HEK293 (cell line): ENCODE data around the gene CACNG7.
A peak's percentile ranks its signal among the peaks of the same experiment; 100 is the strongest.

Experiments
- CTCF ChIA-PET: fragments of 350-600 bp; formaldehyde crosslinking; extraction: SDS; loops from one replicate; lab custom pipeline; 2021; ENCODE audit warnings: antibody characterized with exemption; lab: Yijun Ruan, JAX
- POLR2A ChIA-PET: fragments of 300-600 bp; formaldehyde crosslinking; extraction: SDS; loops from one replicate; lab custom pipeline; 2020; ENCODE audit warnings: antibody characterized with exemption, inconsistent platforms; lab: Yijun Ruan, JAX
- H3K27ac ChIP-seq: fragments of 200-500 bp; sonication (Bioruptor generic); 2 replicates; pipeline ENCODE4 v1.5.1; 2014; ENCODE audit warnings: low read depth, low read length, control low read depth, inconsistent platforms; ENCODE audit errors: extremely low read depth
- H3K36me3 ChIP-seq, 2 experiments: fragments of 200-500 bp in 1 of 2; sonication (Bioruptor generic) in 1 of 2; 1 replicate in 1 of 2; 2 replicates in 1 of 2; pipeline ENCODE4 v1.5.1; 2014 to 2017; ENCODE audit warnings: inconsistent platforms in 2 of 2, low read length in 2 of 2; ENCODE audit not compliant: control insufficient read depth in 2 of 2, insufficient read depth in 1 of 2
- H3K4me1 ChIP-seq: fragments of 200-500 bp; sonication (Bioruptor generic); 2 replicates; pipeline ENCODE4 v1.5.1; 2014; ENCODE audit warnings: mild to moderate bottlenecking, low read length, inconsistent platforms; ENCODE audit not compliant: control insufficient read depth, insufficient read depth
- H3K4me3 ChIP-seq: 2 replicates; pipeline ENCODE4 v1.5.1; 2011; ENCODE audit warnings: low read depth, mild to moderate bottlenecking, control low read depth, low read length, moderate library complexity
- H3K9me3 ChIP-seq: fragments of 200-500 bp; sonication (Bioruptor generic); 2 replicates; pipeline ENCODE4 v1.5.1; 2014; ENCODE audit warnings: low read depth, low read length, inconsistent platforms; ENCODE audit not compliant: control insufficient read depth, insufficient read depth
- GFI1B ChIP-seq: fragments of 450-650 bp; formaldehyde crosslinking; IDR thresholded peaks from 2 replicates; pipeline ENCODE4 v1.5.1; 2016; ENCODE audit warnings: missing biosample characterization, missing genetic modification characterization
- GLI4 ChIP-seq: fragments of 450-650 bp; formaldehyde crosslinking; IDR thresholded peaks from 2 replicates; pipeline ENCODE4 v1.5.1; 2016; ENCODE audit warnings: missing biosample characterization, missing genetic modification characterization
- HOXD13 ChIP-seq: sonication (generic); formaldehyde crosslinking; IDR thresholded peaks from 2 replicates; pipeline ENCODE4 v1.8.0; 2022; ENCODE audit warnings: missing genetic modification reagents, borderline replicate concordance
- KLF1 ChIP-seq: fragments of 450-650 bp; formaldehyde crosslinking; IDR thresholded peaks from 2 replicates; pipeline ENCODE4 v1.5.1; 2016; ENCODE audit warnings: missing biosample characterization, missing genetic modification characterization
- KLF8 ChIP-seq: fragments of 450-650 bp; formaldehyde crosslinking; IDR thresholded peaks from 2 replicates; pipeline ENCODE4 v1.5.1; 2016; ENCODE audit warnings: missing biosample characterization, missing genetic modification characterization
- SCRT2 ChIP-seq: fragments of 450-650 bp; formaldehyde crosslinking; IDR thresholded peaks from 2 replicates; pipeline ENCODE4 v1.5.1; 2016; ENCODE audit warnings: missing biosample characterization, missing genetic modification characterization
- SP7 ChIP-seq: fragments of 450-650 bp; formaldehyde crosslinking; IDR thresholded peaks from 2 replicates; pipeline ENCODE4 v1.5.1; 2016; ENCODE audit warnings: missing biosample characterization, missing genetic modification characterization
- ZBTB17 ChIP-seq: fragments of 450-650 bp; formaldehyde crosslinking; IDR thresholded peaks from 2 replicates; pipeline ENCODE4 v1.5.1; 2016; ENCODE audit warnings: missing biosample characterization, missing genetic modification characterization
- ZFP3 ChIP-seq: fragments of 450-650 bp; formaldehyde crosslinking; IDR thresholded peaks from 2 replicates; pipeline ENCODE4 v1.5.1; 2016; ENCODE audit warnings: low read depth, missing biosample characterization, missing genetic modification characterization
- ZNF138 ChIP-seq: fragments of 450-650 bp; formaldehyde crosslinking; IDR thresholded peaks from 2 replicates; pipeline ENCODE4 v1.5.1; 2016; ENCODE audit warnings: missing biosample characterization, missing genetic modification characterization, borderline replicate concordance
- ZNF157 ChIP-seq: fragments of 450-650 bp; formaldehyde crosslinking; IDR thresholded peaks from 2 replicates; pipeline ENCODE4 v1.5.1; 2016; ENCODE audit warnings: missing biosample characterization, missing genetic modification characterization
- ZNF16 ChIP-seq: fragments of 450-650 bp; formaldehyde crosslinking; IDR thresholded peaks from 2 replicates; pipeline ENCODE4 v1.5.1; 2016; ENCODE audit warnings: low read depth, missing biosample characterization, missing genetic modification characterization
- ZNF184 ChIP-seq: fragments of 450-650 bp; IDR thresholded peaks from 2 replicates; pipeline ENCODE4 v1.5.1; 2018; ENCODE audit warnings: missing biosample characterization, mild to moderate bottlenecking, missing genetic modification characterization
- ZNF211 ChIP-seq: fragments of 450-650 bp; formaldehyde crosslinking; IDR thresholded peaks from 2 replicates; pipeline ENCODE4 v1.5.1; 2016; ENCODE audit warnings: low read depth, missing biosample characterization, missing genetic modification characterization
- ZNF37A ChIP-seq: fragments of 450-650 bp; IDR thresholded peaks from 2 replicates; pipeline ENCODE4 v1.5.1; 2018; ENCODE audit warnings: missing biosample characterization, missing genetic modification characterization
- ZNF433 ChIP-seq: fragments of 450-650 bp; formaldehyde crosslinking; IDR thresholded peaks from 2 replicates; pipeline ENCODE4 v1.5.1; 2016; ENCODE audit warnings: missing biosample characterization, missing genetic modification characterization, low read depth
- ZNF785 ChIP-seq: fragments of 450-650 bp; formaldehyde crosslinking; IDR thresholded peaks from 2 replicates; pipeline ENCODE4 v1.5.1; 2016; ENCODE audit warnings: missing biosample characterization, missing genetic modification characterization
- ZNF837 ChIP-seq: fragments of 450-650 bp; formaldehyde crosslinking; IDR thresholded peaks from 2 replicates; pipeline ENCODE4 v1.5.1; 2016; ENCODE audit warnings: missing biosample characterization, missing genetic modification characterization
- TF ChIP-seq, protein P1 (sequence below): fragments of 450-650 bp; formaldehyde crosslinking; IDR thresholded peaks from 2 replicates; pipeline ENCODE4 v1.5.1; 2016; ENCODE audit warnings: missing biosample characterization, missing genetic modification characterization
- TF ChIP-seq, protein P2 (sequence below): fragments of 450-650 bp; formaldehyde crosslinking; IDR thresholded peaks from 2 replicates; pipeline ENCODE4 v1.5.1; 2016; ENCODE audit warnings: missing biosample characterization, missing genetic modification characterization
- TF ChIP-seq, protein P3 (sequence below): fragments of 450-650 bp; formaldehyde crosslinking; IDR thresholded peaks from 2 replicates; pipeline ENCODE4 v1.5.1; 2016; ENCODE audit warnings: missing biosample characterization, missing genetic modification characterization
- TF ChIP-seq, protein P4 (sequence below): fragments of 450-650 bp; formaldehyde crosslinking; IDR thresholded peaks from 2 replicates; pipeline ENCODE4 v1.5.1; 2016; ENCODE audit warnings: missing biosample characterization, missing genetic modification characterization

CACNG7 gene

DNA sequence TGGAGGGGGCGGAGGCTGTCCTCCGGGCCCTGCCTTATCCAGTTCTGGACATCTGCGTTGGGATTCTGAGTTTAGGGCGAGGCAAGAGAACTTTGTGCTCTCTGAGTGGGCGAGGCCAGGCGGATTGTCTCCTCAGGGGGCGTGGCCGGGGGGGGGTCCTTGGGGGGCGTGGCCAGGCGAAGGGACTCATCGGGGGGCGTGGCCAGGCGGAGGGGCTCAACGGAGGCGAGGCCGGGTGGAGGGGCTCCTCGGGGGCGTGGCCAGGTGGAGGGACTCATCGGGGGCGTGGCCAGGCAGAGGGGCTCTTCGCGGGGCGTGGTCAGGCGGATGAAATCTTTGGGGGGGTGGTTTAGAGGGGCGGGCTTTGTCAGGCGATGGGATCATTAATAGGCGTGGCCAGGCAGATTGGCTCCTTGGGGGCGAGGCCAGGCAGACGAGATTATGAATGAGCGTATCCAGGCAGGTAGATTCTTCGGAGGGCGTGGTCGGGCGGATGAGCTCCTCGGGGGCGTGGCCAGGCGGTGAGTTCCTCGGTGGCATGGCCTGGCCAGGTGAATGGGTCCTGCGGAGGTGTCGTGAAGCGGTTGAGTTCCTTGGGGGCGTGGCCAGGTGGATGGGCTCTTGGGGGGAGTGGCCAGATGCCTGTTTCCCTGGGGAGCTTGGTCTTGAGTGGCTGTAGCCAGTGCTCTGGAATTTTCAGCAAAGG is 10.3 kb upstream of the CACNG7 start (continued):
- TF ChIP-seq ZNF16 (tag by site-specific recombination) (no peak), ZNF211 (tag by site-specific recombination) (no peak), ZBTB17 (tag by site-specific recombination) (0 out of 2 replicates have a peak, but pooled peaks have one; percentile 6), ZNF433 (tag by site-specific recombination) (no peak), KLF8 (peak; percentile 71; the same call in 1 of the 2 replicates), ZNF184 (no peak), ZFP3 (tag by site-specific recombination) (no peak), SP7 (tag by site-specific recombination) (no peak), KLF1 (tag by site-specific recombination) (peak; percentile 82)
- TF ChIP-seq, protein P1, sequence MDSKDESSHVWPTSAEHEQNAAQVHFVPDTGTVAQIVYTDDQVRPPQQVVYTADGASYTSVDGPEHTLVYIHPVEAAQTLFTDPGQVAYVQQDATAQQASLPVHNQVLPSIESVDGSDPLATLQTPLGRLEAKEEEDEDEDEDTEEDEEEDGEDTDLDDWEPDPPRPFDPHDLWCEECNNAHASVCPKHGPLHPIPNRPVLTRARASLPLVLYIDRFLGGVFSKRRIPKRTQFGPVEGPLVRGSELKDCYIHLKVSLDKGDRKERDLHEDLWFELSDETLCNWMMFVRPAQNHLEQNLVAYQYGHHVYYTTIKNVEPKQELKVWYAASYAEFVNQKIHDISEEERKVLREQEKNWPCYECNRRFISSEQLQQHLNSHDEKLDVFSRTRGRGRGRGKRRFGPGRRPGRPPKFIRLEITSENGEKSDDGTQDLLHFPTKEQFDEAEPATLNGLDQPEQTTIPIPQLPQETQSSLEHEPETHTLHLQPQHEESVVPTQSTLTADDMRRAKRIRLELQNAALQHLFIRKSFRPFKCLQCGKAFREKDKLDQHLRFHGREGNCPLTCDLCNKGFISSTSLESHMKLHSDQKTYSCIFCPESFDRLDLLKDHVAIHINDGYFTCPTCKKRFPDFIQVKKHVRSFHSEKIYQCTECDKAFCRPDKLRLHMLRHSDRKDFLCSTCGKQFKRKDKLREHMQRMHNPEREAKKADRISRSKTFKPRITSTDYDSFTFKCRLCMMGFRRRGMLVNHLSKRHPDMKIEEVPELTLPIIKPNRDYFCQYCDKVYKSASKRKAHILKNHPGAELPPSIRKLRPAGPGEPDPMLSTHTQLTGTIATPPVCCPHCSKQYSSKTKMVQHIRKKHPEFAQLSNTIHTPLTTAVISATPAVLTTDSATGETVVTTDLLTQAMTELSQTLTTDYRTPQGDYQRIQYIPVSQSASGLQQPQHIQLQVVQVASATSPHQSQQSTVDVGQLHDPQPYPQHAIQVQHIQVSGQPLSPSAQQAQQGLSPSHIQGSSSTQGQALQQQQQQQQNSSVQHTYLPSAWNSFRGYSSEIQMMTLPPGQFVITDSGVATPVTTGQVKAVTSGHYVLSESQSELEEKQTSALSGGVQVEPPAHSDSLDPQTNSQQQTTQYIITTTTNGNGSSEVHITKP (tag by site-specific recombination), result peak; percentile 47; the same call in 1 of the 2 replicates
- TF ChIP-seq, protein P2, sequence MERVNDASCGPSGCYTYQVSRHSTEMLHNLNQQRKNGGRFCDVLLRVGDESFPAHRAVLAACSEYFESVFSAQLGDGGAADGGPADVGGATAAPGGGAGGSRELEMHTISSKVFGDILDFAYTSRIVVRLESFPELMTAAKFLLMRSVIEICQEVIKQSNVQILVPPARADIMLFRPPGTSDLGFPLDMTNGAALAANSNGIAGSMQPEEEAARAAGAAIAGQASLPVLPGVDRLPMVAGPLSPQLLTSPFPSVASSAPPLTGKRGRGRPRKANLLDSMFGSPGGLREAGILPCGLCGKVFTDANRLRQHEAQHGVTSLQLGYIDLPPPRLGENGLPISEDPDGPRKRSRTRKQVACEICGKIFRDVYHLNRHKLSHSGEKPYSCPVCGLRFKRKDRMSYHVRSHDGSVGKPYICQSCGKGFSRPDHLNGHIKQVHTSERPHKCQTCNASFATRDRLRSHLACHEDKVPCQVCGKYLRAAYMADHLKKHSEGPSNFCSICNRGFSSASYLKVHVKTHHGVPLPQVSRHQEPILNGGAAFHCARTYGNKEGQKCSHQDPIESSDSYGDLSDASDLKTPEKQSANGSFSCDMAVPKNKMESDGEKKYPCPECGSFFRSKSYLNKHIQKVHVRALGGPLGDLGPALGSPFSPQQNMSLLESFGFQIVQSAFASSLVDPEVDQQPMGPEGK (tag by site-specific recombination), result 0 out of 2 replicates have a peak, but pooled peaks have one; percentile 37
- TF ChIP-seq, protein P3, sequence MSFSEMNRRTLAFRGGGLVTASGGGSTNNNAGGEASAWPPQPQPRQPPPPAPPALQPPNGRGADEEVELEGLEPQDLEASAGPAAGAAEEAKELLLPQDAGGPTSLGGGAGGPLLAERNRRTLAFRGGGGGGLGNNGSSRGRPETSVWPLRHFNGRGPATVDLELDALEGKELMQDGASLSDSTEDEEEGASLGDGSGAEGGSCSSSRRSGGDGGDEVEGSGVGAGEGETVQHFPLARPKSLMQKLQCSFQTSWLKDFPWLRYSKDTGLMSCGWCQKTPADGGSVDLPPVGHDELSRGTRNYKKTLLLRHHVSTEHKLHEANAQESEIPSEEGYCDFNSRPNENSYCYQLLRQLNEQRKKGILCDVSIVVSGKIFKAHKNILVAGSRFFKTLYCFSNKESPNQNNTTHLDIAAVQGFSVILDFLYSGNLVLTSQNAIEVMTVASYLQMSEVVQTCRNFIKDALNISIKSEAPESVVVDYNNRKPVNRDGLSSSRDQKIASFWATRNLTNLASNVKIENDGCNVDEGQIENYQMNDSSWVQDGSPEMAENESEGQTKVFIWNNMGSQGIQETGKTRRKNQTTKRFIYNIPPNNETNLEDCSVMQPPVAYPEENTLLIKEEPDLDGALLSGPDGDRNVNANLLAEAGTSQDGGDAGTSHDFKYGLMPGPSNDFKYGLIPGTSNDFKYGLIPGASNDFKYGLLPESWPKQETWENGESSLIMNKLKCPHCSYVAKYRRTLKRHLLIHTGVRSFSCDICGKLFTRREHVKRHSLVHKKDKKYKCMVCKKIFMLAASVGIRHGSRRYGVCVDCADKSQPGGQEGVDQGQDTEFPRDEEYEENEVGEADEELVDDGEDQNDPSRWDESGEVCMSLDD (tag by site-specific recombination), result no peak

DNA sequence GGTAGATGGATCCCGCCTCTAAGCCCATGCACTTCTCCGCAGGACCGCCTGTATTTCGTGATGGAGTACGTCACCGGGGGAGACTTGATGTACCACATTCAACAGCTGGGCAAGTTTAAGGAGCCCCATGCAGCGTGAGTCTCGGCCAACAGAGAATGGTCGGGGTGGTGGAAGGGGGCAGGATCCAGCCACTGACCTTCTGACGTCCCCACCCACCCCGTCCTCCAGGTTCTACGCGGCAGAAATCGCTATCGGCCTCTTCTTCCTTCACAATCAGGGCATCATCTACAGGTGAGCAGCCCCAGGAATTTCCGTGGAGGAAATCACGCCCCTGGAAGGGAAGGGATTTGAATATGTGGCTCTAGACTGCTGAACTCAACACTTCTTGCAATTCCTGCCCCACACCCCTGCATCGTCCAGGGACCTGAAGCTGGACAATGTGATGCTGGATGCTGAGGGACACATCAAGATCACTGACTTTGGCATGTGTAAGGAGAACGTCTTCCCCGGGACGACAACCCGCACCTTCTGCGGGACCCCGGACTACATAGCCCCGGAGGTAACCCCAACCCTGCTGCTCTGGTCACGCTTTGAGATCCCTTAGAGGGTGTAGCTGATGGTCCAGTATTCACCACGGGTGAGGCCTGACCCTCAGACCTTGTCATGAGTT is 8.8 kb upstream of the CACNG7 start:
- Histone ChIP-seq H3K9me3 (no peaks in the 10 kb centered on the region), H3K27ac (no peak overlapping the region), H3K4me1 (no peaks in the 10 kb centered on the region), H3K36me3 (no peaks in the 10 kb centered on the region)
- POLR2A ChIA-PET, result no interaction called here
- TF ChIP-seq ZNF157 (tag by site-specific recombination) (no peak), SCRT2 (no peak), GFI1B (no peak), ZNF785 (tag by site-specific recombination) (no peak), ZNF138 (tag by site-specific recombination) (no peak), SP7 (tag by site-specific recombination) (no peak), ZNF37A (no peak), ZNF837 (tag by site-specific recombination) (no peak), HOXD13 (CRISPR knock-in tag) (no peak), GLI4 (no peak)
- TF ChIP-seq, protein P4, sequence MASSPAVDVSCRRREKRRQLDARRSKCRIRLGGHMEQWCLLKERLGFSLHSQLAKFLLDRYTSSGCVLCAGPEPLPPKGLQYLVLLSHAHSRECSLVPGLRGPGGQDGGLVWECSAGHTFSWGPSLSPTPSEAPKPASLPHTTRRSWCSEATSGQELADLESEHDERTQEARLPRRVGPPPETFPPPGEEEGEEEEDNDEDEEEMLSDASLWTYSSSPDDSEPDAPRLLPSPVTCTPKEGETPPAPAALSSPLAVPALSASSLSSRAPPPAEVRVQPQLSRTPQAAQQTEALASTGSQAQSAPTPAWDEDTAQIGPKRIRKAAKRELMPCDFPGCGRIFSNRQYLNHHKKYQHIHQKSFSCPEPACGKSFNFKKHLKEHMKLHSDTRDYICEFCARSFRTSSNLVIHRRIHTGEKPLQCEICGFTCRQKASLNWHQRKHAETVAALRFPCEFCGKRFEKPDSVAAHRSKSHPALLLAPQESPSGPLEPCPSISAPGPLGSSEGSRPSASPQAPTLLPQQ (tag by site-specific recombination), result no peak
- TF ChIP-seq, protein P3 (tag by site-specific recombination), result no peak
- TF ChIP-seq, all 188 proteins: peak for 0
- H3K4me3 ChIP-seq, result no peak overlapping the region
- CTCF ChIA-PET, result interaction anchor here (1.1 kb wide), 1 partner anchor 108 kb away, joined by 3 read pairs; no protein-coding TSS in a partner anchor
